HG03103 (cell line): ENCODE data around the gene SV2A.

Source experiments
- ATAC-seq: cut with Tn5 transposase; IDR thresholded peaks from one replicate; pipeline ENCODE4 v1.9.1; 2021; ENCODE audit warnings: low read depth; ENCODE audit not compliant: unreplicated experiment

SV2A gene

GRCh38 chr1:149929856-149930255, 12.2 kb upstream of the SV2A start:
- no peak for ATAC-seq

- ATAC-seq: no peak
Measured at GRCh38 chr1:149928401-149928724, 10.7 kb upstream of the SV2A start.

GRCh38 chr1:149927563-149928400, 10.1 kb upstream of the SV2A start, which contains the start of gene SF3B4:
Gene SF3B4, minus strand, starts transcription at chr1:149927803. Its CDS starts 44 bp downstream, at chr1:149927759.
- peak; percentile 80 for ATAC-seq

DNA sequence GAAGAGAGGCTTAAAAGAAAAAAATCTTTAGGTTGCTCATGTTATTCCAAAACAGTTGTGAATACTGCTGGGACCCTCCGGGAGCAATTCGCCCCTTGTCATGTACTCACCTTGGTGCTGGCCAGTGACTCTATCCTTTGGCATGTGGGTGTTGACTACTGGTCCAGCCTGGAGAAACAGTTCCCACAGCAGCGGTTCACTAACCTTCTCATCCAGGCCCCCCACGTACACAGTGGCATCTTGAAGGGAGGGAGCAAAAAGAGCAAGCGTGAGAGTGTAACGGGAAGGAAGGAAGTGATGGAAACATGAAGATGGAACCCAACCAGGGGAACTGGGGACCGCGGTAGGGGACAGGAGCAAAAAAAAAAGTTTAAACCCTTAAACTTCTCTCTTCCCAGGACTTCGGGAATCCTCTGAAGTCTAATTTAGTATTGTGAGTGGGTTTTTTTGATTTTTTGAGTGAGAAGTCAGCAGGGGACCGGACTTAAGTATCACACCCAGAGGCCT, 9.5 kb upstream of the SV2A start:
- ATAC-seq: no peak

- no peak for ATAC-seq
Measured at GRCh38 chr1:149926296-149926695, 8.7 kb upstream of the SV2A start.

GRCh38 chr1:149925751-149926150, 8.1 kb upstream of the SV2A start:
- ATAC-seq: no peak

- ATAC-seq: no peak
Measured at GRCh38 chr1:149925345-149925744, 7.7 kb upstream of the SV2A start.

DNA sequence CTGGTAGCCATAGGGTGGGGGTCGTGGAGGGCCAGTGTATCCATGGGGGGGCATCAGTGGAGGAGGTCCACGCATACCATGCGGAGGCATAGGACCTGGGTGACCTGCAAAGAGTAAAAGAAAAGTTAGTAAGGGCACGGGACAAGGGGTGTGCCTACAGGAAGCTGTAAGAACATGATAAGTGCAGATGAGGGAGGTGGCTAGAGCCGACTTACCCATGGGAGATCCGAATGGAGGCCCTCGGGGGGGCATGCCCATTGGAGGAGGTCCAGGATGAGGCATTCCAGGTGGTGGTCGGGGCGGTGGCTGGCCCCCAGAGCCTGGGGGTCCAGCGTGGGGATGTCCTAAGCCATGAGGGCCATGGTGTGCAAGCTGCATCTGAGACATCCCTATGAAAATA, 6.0 kb upstream of the SV2A start:
- ATAC-seq: no peak

DNA sequence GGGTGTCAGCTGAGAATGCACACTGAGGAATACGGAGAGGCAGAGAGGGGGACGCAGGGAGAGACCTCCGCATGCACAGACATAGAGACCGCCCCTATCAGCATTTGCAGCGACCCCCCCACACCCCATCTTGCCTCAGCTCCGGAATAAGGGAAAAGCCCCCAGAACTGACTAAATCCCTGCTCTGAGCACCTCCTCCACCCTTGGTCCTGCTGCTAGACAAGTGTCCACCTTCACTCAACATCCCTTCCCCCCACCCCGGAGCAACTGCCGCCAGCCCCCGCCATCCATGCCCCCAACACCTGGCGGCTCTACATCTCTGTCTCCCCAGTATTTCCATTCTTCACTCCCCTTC, 769 bp downstream of the SV2A start:
- no peak for ATAC-seq

GRCh38 chr1:149916193-149916897, 1.3 kb downstream of the SV2A start:
- no peak for ATAC-seq

- no peak for ATAC-seq
Measured at GRCh38 chr1:149915429-149916192, 2.0 kb downstream of the SV2A start.

DNA sequence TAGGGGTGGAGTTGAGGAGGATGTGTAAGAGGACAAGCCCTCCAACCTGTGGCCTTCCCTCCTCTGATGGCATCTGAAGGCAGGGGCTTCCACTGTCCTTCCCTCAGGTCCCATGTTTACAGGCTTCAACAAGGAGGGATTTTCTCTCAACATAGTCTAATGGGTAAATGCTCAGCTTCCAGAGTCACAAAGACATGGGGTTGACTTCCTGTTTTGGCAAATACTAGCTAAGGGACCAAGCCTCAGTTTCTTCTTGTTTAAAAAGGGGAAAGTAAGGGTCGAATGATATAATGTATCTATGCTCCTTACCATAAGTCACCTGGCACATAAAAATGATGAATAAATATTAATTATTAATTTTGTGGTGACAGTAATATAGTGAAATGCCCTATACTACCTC, 3.1 kb downstream of the SV2A start:
- no peak for ATAC-seq

- no peak for ATAC-seq
Measured at GRCh38 chr1:149906570-149907075, 11.0 kb downstream of the SV2A start.

DNA sequence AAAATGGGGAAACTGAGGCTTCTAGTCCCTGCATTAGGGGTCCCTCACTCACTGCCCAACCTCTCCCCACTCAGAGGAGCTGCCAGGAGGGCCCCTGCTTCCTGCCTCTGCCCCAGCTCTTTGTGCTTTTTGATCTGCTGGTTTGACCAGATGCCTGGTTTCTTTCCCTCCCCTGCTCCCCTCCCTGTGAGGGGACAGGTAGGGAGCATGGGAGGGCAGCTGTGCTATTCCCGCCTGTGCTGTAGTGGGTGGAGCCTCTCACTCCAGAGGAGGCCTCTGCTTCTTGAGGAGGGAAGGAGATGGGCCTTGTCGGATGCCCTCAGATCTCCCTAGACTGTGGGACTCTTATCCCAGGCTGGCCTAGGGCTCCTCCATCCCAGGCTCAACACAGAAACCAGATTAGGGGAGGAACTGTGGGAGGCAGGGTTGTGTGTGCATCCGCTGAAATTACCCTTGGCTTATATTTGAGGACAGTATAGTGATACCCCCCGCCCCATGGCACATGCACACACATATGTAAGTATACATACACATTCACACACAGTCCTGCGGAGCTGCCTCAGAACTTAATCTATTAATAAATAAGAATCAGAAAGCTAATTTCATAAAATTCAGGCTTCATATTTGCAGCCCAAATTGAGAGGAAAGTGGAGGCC, 13.7 kb downstream of the SV2A start:
- no peak for ATAC-seq

- peak; percentile 89 for ATAC-seq
Measured at GRCh38 chr1:149899460-149900284, 18.0 kb downstream of the SV2A start, which contains the start of gene BOLA1. Gene BOLA1, plus strand, starts transcription at chr1:149899568. Its CDS starts 492 bp downstream, at chr1:149900060.

DNA sequence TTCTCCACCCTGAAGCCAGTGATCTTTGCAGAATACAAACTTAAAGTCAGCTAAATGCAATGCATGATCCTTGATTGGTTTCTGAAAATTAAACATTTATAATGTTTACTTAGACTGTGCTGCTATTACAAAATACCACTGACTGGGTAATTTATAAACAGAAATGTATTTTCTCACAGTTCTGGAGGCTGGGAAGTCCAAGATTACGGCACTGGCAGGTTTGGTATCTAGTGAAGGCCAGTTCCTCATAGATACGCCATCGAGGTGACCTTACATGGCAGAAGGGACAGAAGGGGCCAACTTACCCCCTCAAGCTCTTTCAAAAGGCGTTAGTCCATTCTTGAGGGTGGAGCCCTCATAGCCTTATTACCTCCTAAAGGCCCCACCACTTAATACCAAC, 21.1 kb downstream of the SV2A start:
- ATAC-seq: no peak

DNA sequence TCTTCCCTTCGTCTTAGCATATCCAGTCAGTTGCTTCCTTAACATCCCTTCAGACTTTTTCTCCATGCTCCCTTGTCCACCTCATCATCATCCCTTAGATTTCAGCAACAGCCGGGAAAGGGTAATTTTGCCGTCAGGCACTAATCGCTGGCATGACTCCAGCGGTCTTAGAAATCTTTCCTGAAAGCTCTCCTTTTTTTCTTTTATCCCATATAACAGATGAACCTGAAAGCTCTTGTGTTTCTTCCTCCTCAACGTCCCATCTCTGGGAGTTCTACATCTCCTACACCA, 28.7 kb downstream of the SV2A start:
- ATAC-seq: no peak

- peak; percentile 12 for ATAC-seq
Measured at GRCh38 chr1:149888247-149888998, 29.2 kb downstream of the SV2A start.
